DND-41 (cell line): Measurements from ENCODE around the gene CALHM6.

Experiments
- ATAC-seq: fragments of 200-7000 bp; cut with Tn5 transposase; 3 replicates; pipeline ENCODE4 v1.9.1; 2021; ENCODE audit warnings: low read depth; ENCODE audit not compliant: insufficient read depth
- DNase-seq: peaks from one replicate; pipeline ENCODE4 v3.0.0-alpha.2; 2020
- H2AFZ ChIP-seq: 2 replicates; pipeline ENCODE4 v1.6.0; 2012; ENCODE audit warnings: low read depth, low read length
- H3K27ac ChIP-seq: 2 replicates; pipeline ENCODE4 v1.5.1; 2012; ENCODE audit warnings: low read length, inconsistent platforms
- H3K27me3 ChIP-seq: fragments of 200-600 bp; sonication (generic); 2 replicates; pipeline ENCODE4 v1.6.0; 2012; ENCODE audit warnings: low read length, mild to moderate bottlenecking, inconsistent platforms; ENCODE audit not compliant: insufficient read depth, poor library complexity
- H3K36me3 ChIP-seq: 2 replicates; pipeline ENCODE4 v1.5.1; 2012; ENCODE audit warnings: low read length, inconsistent platforms; ENCODE audit not compliant: insufficient read depth
- H3K4me1 ChIP-seq: 2 replicates; pipeline ENCODE4 v1.5.1; 2012; ENCODE audit warnings: mild to moderate bottlenecking, low read length; ENCODE audit not compliant: insufficient read depth
- H3K4me2 ChIP-seq: 2 replicates; pipeline ENCODE4 v1.6.0; 2012; ENCODE audit warnings: mild to moderate bottlenecking, moderate library complexity, low read length, inconsistent platforms; ENCODE audit not compliant: insufficient read depth
- H3K4me3 ChIP-seq, 2 experiments: fragments of 200-600 bp in 1 of 2; shearing (Covaris generic) in 1 of 2; 2 replicates each; pipeline ENCODE4 v1.5.1; 2012 to 2016; ENCODE audit warnings: inconsistent platforms in 2 of 2, low read length in 2 of 2, mild to moderate bottlenecking in 2 of 2, low read depth in 1 of 2, moderate library complexity in 1 of 2
- H3K79me2 ChIP-seq: 2 replicates; pipeline ENCODE4 v1.6.0; 2012; ENCODE audit warnings: low read length, inconsistent platforms; ENCODE audit not compliant: insufficient read depth
- H3K9ac ChIP-seq: 2 replicates; pipeline ENCODE4 v1.6.0; 2012; ENCODE audit warnings: low read depth, mild to moderate bottlenecking, inconsistent platforms, low read length, moderate library complexity
- H3K9me3 ChIP-seq: 2 replicates; pipeline ENCODE4 v1.5.1; 2012; ENCODE audit warnings: low read length, moderate library complexity, mild to moderate bottlenecking, inconsistent platforms; ENCODE audit not compliant: insufficient read depth, severe bottlenecking
- H4K20me1 ChIP-seq: 2 replicates; pipeline ENCODE4 v1.6.0; 2012; ENCODE audit warnings: low read length; ENCODE audit not compliant: insufficient read depth
- CTCF ChIP-seq: IDR thresholded peaks from 2 replicates; pipeline ENCODE4 v1.5.1; 2012; ENCODE audit warnings: borderline replicate concordance, low read length, moderate library complexity, mild to moderate bottlenecking; ENCODE audit not compliant: poor library complexity, severe bottlenecking; ENCODE audit errors: extremely low read depth
- EZH2 ChIP-seq: IDR thresholded peaks from 3 replicates; pipeline ENCODE4 v1.6.1; 2012; ENCODE audit warnings: borderline replicate concordance, low read depth, mild to moderate bottlenecking, moderate library complexity, low read length, inconsistent platforms; ENCODE audit not compliant: severe bottlenecking

The CALHM6 gene

GRCh38 chr6:116446399-116446798, 14.8 kb upstream of the CALHM6 start:
- DNase-seq = no peak
- H3K9me3 ChIP-seq = no peaks in the 10 kb centered on the region
- no peak for TF ChIP-seq CTCF
- H2AFZ ChIP-seq = no peak overlapping the region
- H3K9ac ChIP-seq = no peak overlapping the region
- H3K4me2 ChIP-seq = no peak overlapping the region
- no peaks in the 10 kb centered on the region for H3K36me3 ChIP-seq
- no peak overlapping the region for H3K27ac ChIP-seq
- H4K20me1 ChIP-seq = no peaks in the 10 kb centered on the region
- no peaks in the 10 kb centered on the region for H3K27me3 ChIP-seq
- H3K4me3 ChIP-seq = no peak overlapping the region
- H3K79me2 ChIP-seq = no peaks in the 10 kb centered on the region
- ATAC-seq = no peak
- peaks cover 16% of the 10 kb centered on the region for H3K4me1 ChIP-seq

- H4K20me1 ChIP-seq = no peaks in the 10 kb centered on the region
- no peaks in the 10 kb centered on the region for H3K27me3 ChIP-seq
- no peak for DNase-seq
- H2AFZ ChIP-seq = no peak overlapping the region
- no peaks in the 10 kb centered on the region for H3K79me2 ChIP-seq
- no peak for TF ChIP-seq EZH2
- no peak for TF ChIP-seq CTCF
- H3K4me1 ChIP-seq = peaks cover 16% of the 10 kb centered on the region
- ATAC-seq = no peak
- no peak overlapping the region for H3K4me2 ChIP-seq
- no peaks in the 10 kb centered on the region for H3K9me3 ChIP-seq
- H3K4me3 ChIP-seq = no peak overlapping the region
- no peaks in the 10 kb centered on the region for H3K36me3 ChIP-seq
- H3K9ac ChIP-seq = no peak overlapping the region
- H3K27ac ChIP-seq = no peak overlapping the region
Observed at GRCh38 chr6:116447052-116447451, 14.1 kb upstream of the CALHM6 start.

- H3K9ac ChIP-seq = no peak overlapping the region
- H3K36me3 ChIP-seq = no peaks in the 10 kb centered on the region
- DNase-seq = no peak
- H3K9me3 ChIP-seq = no peaks in the 10 kb centered on the region
- H3K4me1 ChIP-seq = peaks cover 16% of the 10 kb centered on the region
- ATAC-seq = no peak
- H3K27ac ChIP-seq = no peak overlapping the region
- TF ChIP-seq EZH2 = no peak
- no peak for TF ChIP-seq CTCF
- H3K4me3 ChIP-seq = no peak overlapping the region
- no peaks in the 10 kb centered on the region for H4K20me1 ChIP-seq
- H3K27me3 ChIP-seq = no peaks in the 10 kb centered on the region
- no peaks in the 10 kb centered on the region for H3K79me2 ChIP-seq
- no peak overlapping the region for H2AFZ ChIP-seq
- H3K4me2 ChIP-seq = no peak overlapping the region
Observed at GRCh38 chr6:116447496-116448011, 13.6 kb upstream of the CALHM6 start.

- Histone ChIP-seq H3K36me3 (no peaks in the 10 kb centered on the region), H4K20me1 (no peaks in the 10 kb centered on the region), H3K9me3 (no peaks in the 10 kb centered on the region), H3K4me3 (no peak overlapping the region), H3K4me1 (peaks cover 12% of the 10 kb centered on the region), H3K4me2 (no peak overlapping the region), H3K27ac (no peak overlapping the region), H3K79me2 (no peaks in the 10 kb centered on the region), H3K9ac (no peak overlapping the region), H3K27me3 (no peaks in the 10 kb centered on the region), H2AFZ (no peak overlapping the region)
- TF ChIP-seq EZH2 (no peak), CTCF (no peak)
- no peak for ATAC-seq
- no peak for DNase-seq
Observed at GRCh38 chr6:116449565-116449964, 11.6 kb upstream of the CALHM6 start.
